K562 (cell line): ENCODE measurements around the gene BEST2. TPM values are rescaled to one million over a fixed set of nuclear protein-coding genes. Genes with fewer than 3 reads are reported as not detected.

Experiments used
- ATAC-seq: fragments of 200-7000 bp; cut with Tn5 transposase; 3 replicates; pipeline ENCODE4 v1.9.1; 2020; ENCODE audit warnings: moderate library complexity
- BruUV-seq: library from RNA; stranded (reverse); fragments of 400-500 nt; replicated peaks from 2 replicates; lab custom pipeline; 2021; lab: Mats Ljungman, UMichigan
- CTCF ChIA-PET: fragments of 300-600 bp; formaldehyde crosslinking; extraction: SDS; loops from one replicate; lab custom pipeline; 2021; ENCODE audit warnings: low intra/inter-chr PET ratio; lab: Yijun Ruan, JAX
- POLR2A ChIA-PET: fragments of 300-600, 350-650 bp; sonication (Branson Sonifier 250); formaldehyde crosslinking; extraction: SDS; loops from one replicate; lab custom pipeline; 2021; ENCODE audit warnings: antibody characterized with exemption, inconsistent platforms; lab: Yijun Ruan, JAX
- DNase-seq, 4 experiments: peaks; one replicate each; pipeline versions ENCODE4 v3.0.0 to v3.0.0-alpha.2; 2011 to 2018; ENCODE audit warnings: low spot score in 3 of 4, mixed read lengths in 3 of 4; ENCODE audit errors: extremely low read depth in 1 of 4
- FAIRE-seq: peaks from 2 replicates; lab custom pipeline; 2011; peaks lifted over from hg19 to GRCh38; lab: Jason Lieb, UNC
- H2AFZ ChIP-seq: 2 replicates; pipeline ENCODE4 v1.6.0; 2011; ENCODE audit warnings: low read depth, low read length, control low read depth, inconsistent platforms
- H3K27ac ChIP-seq: fragments of 200-600 bp; 3 replicates; pipeline ENCODE4 v1.8.0; 2011; ENCODE audit warnings: low read depth, mild to moderate bottlenecking, control low read depth, inconsistent platforms, low read length, moderate library complexity, mixed read lengths; ENCODE audit errors: extremely low read depth
- H3K27me3 ChIP-seq, 2 experiments: fragments of 300-600 bp in 1 of 2; 2 replicates in 1 of 2; 3 replicates in 1 of 2; pipeline versions ENCODE4 v1.6.0 to v1.8.0; 2011; ENCODE audit warnings: inconsistent platforms in 2 of 2, low read length in 2 of 2, mild to moderate bottlenecking in 1 of 2, mixed read lengths in 1 of 2, moderate library complexity in 1 of 2; ENCODE audit not compliant: control insufficient read depth in 2 of 2, insufficient read depth in 2 of 2
- H3K36me3 ChIP-seq: fragments of 300-600 bp; 3 replicates; pipeline ENCODE4 v1.8.0; 2011; ENCODE audit warnings: mild to moderate bottlenecking, low read length, inconsistent platforms; ENCODE audit not compliant: control insufficient read depth, insufficient read depth
- H3K4me1 ChIP-seq, 2 experiments: fragments of 200-600 bp in 1 of 2; replicated peaks in 1 of 2; 2 replicates in 1 of 2; 3 replicates in 1 of 2; pipeline versions ENCODE4 v1.5.1 to v1.8.0; 2011; ENCODE audit warnings: inconsistent platforms in 2 of 2, low read length in 2 of 2, mild to moderate bottlenecking in 1 of 2, mixed read lengths in 1 of 2, moderate library complexity in 1 of 2; ENCODE audit not compliant: control insufficient read depth in 2 of 2, insufficient read depth in 2 of 2
- H3K4me2 ChIP-seq: 2 replicates; pipeline ENCODE4 v1.6.1; 2011; ENCODE audit warnings: low read length, control low read depth, inconsistent platforms, mixed read lengths; ENCODE audit not compliant: insufficient read depth
- H3K4me3 ChIP-seq: fragments of 200-600 bp; sonication (generic), shearing (Covaris generic); 2 replicates; pipeline ENCODE4 v1.5.1; 2016; ENCODE audit warnings: control low read depth, inconsistent platforms
- H3K79me2 ChIP-seq: fragments of 200-600 bp; 3 replicates; pipeline ENCODE4 v1.8.0; 2011; ENCODE audit warnings: low read length, inconsistent platforms; ENCODE audit not compliant: control insufficient read depth, insufficient read depth
- H3K9ac ChIP-seq, 2 experiments: 2 replicates each; pipeline versions ENCODE4 v1.6.0 to v1.6.1; 2011; ENCODE audit warnings: low read depth in 2 of 2, low read length in 2 of 2, control low read depth in 1 of 2, inconsistent platforms in 1 of 2, mild to moderate bottlenecking in 1 of 2, mixed read lengths in 1 of 2; ENCODE audit not compliant: insufficient read depth in 1 of 2
- H3K9me1 ChIP-seq: one replicate; pipeline ENCODE4 v1.6.0; 2011; ENCODE audit warnings: inconsistent platforms, mild to moderate bottlenecking, low read length, moderate library complexity; ENCODE audit not compliant: control insufficient read depth, insufficient read depth
- H3K9me3 ChIP-seq: replicated peaks from 2 replicates; pipeline ENCODE4 v1.5.1; 2011; ENCODE audit warnings: low read depth, low read length, inconsistent platforms; ENCODE audit not compliant: control insufficient read depth, insufficient read depth
- H4K20me1 ChIP-seq: replicated peaks from 2 replicates; pipeline ENCODE4 v1.6.1; 2011; ENCODE audit warnings: low read length, inconsistent platforms, mixed read lengths; ENCODE audit not compliant: control insufficient read depth, insufficient read depth
- ATF4 ChIP-seq: fragments of 450-650 bp; formaldehyde crosslinking; IDR thresholded peaks from 2 replicates; pipeline ENCODE4 v1.4.0; 2022; ENCODE audit warnings: mild to moderate bottlenecking, moderate library complexity
- BRD4 ChIP-seq: fragments of 200-600 bp; sonication (generic); IDR thresholded peaks from 2 replicates; pipeline ENCODE4 v1.6.1; 2017; ENCODE audit warnings: inconsistent platforms
- EP300 ChIP-seq: IDR thresholded peaks from 2 replicates; pipeline ENCODE4 v1.6.1; 2012; ENCODE audit warnings: low read length, improper control_type of control experiment
- GATAD2A ChIP-seq: fragments of 450-650 bp; IDR thresholded peaks from 2 replicates; pipeline ENCODE4 v1.6.1; 2017
- HMGN3 ChIP-seq: IDR thresholded peaks from 2 replicates; pipeline ENCODE4 v1.6.1; 2011; ENCODE audit warnings: borderline replicate concordance, low read depth, mild to moderate bottlenecking, mixed read lengths, low read length; ENCODE audit not compliant: insufficient read length; ENCODE audit errors: extremely low read depth
- HSF4 ChIP-seq: fragments of 250-450 bp; sonication (Bioruptor Pico); IDR thresholded peaks from 2 replicates; pipeline ENCODE4 v2.1.2; 2022; ENCODE audit warnings: mild to moderate bottlenecking, moderate library complexity, borderline replicate concordance
- MCM3 ChIP-seq: fragments of 450-650 bp; IDR thresholded peaks from 2 replicates; pipeline ENCODE4 v1.6.1; 2016
- NR0B1 ChIP-seq: fragments of 450-650 bp; IDR thresholded peaks from one replicate; pipeline ENCODE4 v1.6.1; 2018; ENCODE audit warnings: mild to moderate bottlenecking, moderate library complexity; ENCODE audit not compliant: partially characterized antibody
- RCOR1 ChIP-seq, 2 experiments: IDR thresholded peaks; 2 replicates each; pipeline ENCODE4 v1.6.1; 2012; ENCODE audit warnings: low read depth in 2 of 2, low read length in 2 of 2, borderline replicate concordance in 1 of 2, improper control_type of control experiment in 1 of 2
- RNF2 ChIP-seq: sonication (generic); IDR thresholded peaks from 2 replicates; pipeline ENCODE4 v1.6.1; 2016
- ZNF277 ChIP-seq: fragments of 250-450 bp; sonication (Bioruptor Pico); IDR thresholded peaks from 2 replicates; pipeline ENCODE4 v1.8.0; 2022; ENCODE audit warnings: inconsistent platforms, mild to moderate bottlenecking, moderate library complexity, borderline replicate concordance
- ZNF518B ChIP-seq: fragments of 250-450 bp; sonication (Bioruptor Pico); IDR thresholded peaks from 2 replicates; pipeline ENCODE4 v1.5.0; 2021; ENCODE audit warnings: mild to moderate bottlenecking, moderate library complexity
- ZNF639 ChIP-seq, 2 experiments: fragments of 200-800 bp in 1 of 2; sonication (Bioruptor generic) in 1 of 2; sonication (generic) in 1 of 2; formaldehyde crosslinking in 1 of 2; IDR thresholded peaks in 1 of 2; conservative IDR thresholded peaks in 1 of 2; 2 replicates each; pipeline versions ENCODE4 v1.5.0 to v1.6.1; 2016 to 2020; ENCODE audit warnings: missing compliant biosample characterization in 1 of 2, missing genetic modification characterization in 1 of 2, missing genetic modification reagents in 1 of 2
- WGBS: fragments of 100-300 bp; shearing (Covaris generic); methylation state at CpG from one replicate; pipeline ENCODE4 v1.1.6; 2016; ENCODE audit warnings: low coverage, mixed read lengths; ENCODE audit not compliant: insufficient coverage; ENCODE audit errors: missing lambda C conversion rate; 5-methylcytosine and 5-hydroxymethylcytosine counted together
- in situ Hi-C: fragments of 300-500 bp; cut with MboI; formaldehyde crosslinking; loops from 4 replicates; pipeline ENCODE4 v1.15.0; 2018; ENCODE audit warnings: inconsistent platforms, mixed read lengths
- intact Hi-C: fragments of 100-400 bp; cut with micrococcal nuclease; formaldehyde crosslinking; loops from 2 replicates; pipeline ENCODE4 v1.14.2; 2022
- polyA plus RNA-seq, 8 experiments: library from polyadenylated mRNA; depleted of rRNA in 4 of 8; stranded (reverse) in 5 of 8; unstranded in 3 of 8; fragments of >200 nt; fragmentation: Nextera tagmentation in 2 of 8; fragmentation: Illumina TruSeq in 1 of 8; extraction: Ambion mirVana in 2 of 8; extraction: Trizol in 1 of 8; gene quantifications; 2 replicates each; pipeline versions ENCODE4 v1.2.1 to v1.2.3, GENCODE V29; 2011 to 2014; ENCODE audit warnings: inconsistent platforms in 1 of 8, missing spikeins in 1 of 8
- total RNA-seq, 7 experiments: library from RNA; depleted of rRNA in 6 of 7; stranded (reverse); fragments of >200 nt in 6 of 7; fragmentation: Illumina TruSeq in 2 of 7; extraction: Trizol in 2 of 7; gene quantifications; 2 replicates each; pipeline versions ENCODE4 v1.2.1 to v1.2.3, GENCODE V29; 2011 to 2021; ENCODE audit warnings: low replicate concordance in 1 of 7

Gene BEST2
- total and polyA plus RNA-seq, 9 of the 15 experiments (the other 6 are each of a cell fraction or from before 2014, with no cell fraction given) = not detected

- BruUV-seq = no TSS peak
- no peak for ATAC-seq
- H4K20me1 ChIP-seq = peaks cover 13% of the 10 kb centered on the region; the same call in 1 of the 2 replicates
- H3K4me3 ChIP-seq = no peak overlapping the region
- peaks cover 23% of the 10 kb centered on the region; the same call in 2 of the 3 replicates for H3K36me3 ChIP-seq
- H3K79me2 ChIP-seq = peaks cover 41% of the 10 kb centered on the region
- no peaks in the 10 kb centered on the region for H3K9me3 ChIP-seq
- no peak overlapping the region for H2AFZ ChIP-seq
- H3K9ac ChIP-seq = no peak overlapping the region; a peak in 1 of 4 replicates
- no peak overlapping the region for H3K27ac ChIP-seq
- H3K4me1 ChIP-seq = peaks cover 27 to 65% of the 10 kb centered on the region in 2 experiments
- H3K27me3 ChIP-seq = no peaks in the 10 kb centered on the region
- no peaks in the 10 kb centered on the region for H3K9me1 ChIP-seq
- POLR2A ChIA-PET = interaction anchor here (0.6 to 2.3 kb wide), 10 partner anchors 11 to 1267 kb away, joined by 3 to 14 read pairs (median 4); partner anchors contain the start of gene RNASEH2A
- no peak for FAIRE-seq
- no peak for DNase-seq
- 89% methylated on average over 9 of the region's 9 CpGs for WGBS
- intact Hi-C loops (loop anchor here (10.0 kb wide), 1 partner anchor 230 kb away; no protein-coding TSS in a partner anchor), in situ Hi-C loops (loop anchor here (5.0 kb wide), 1 partner anchor 83 kb away; no protein-coding TSS in a partner anchor)
- H3K4me2 ChIP-seq = no peak overlapping the region
- CTCF ChIA-PET = interaction anchor here (1.0 to 1.3 kb wide), 2 partner anchors 17 to 19 kb away, joined by 3 to 8 read pairs; partner anchors contain the start of gene HOOK2
- TF ChIP-seq BRD4 (no peak), GATAD2A (no peak), ZNF518B (CRISPR knock-in tag) (no peak), ZNF639 (CRISPR knock-in tag; conservative IDR thresholded peaks at IDR 0.05 in 1 of 2, IDR thresholded peaks at IDR 0.05 in 1 of 2) (no peak), RNF2 (no peak), NR0B1 (no peak), ZNF277 (CRISPR knock-in tag) (no peak), ATF4 (CRISPR knock-in tag) (no peak), MCM3 (no peak), RCOR1 (IDR thresholded peaks at IDR 0.05; ENCODE audit: borderline replicate concordance in 1 of 2, low read depth in 2 of 2, low read length in 2 of 2) (no peak), HSF4 (no peak), HMGN3 (no peak), EP300 (no peak)
These were observed 43.4 kb downstream of the BEST2 start for GRCh38 chr19:12794971-12795381.
